H1 (cell line): ENCODE data around the gene CHPF. TPM values are rescaled to one million over a fixed set of nuclear protein-coding genes. Genes with fewer than 3 reads are reported as not detected.

ENCODE experiments used
- HDAC2 ChIP-seq, 2 experiments: fragments of 300-600 bp in 1 of 2; sonication (generic) in 1 of 2; IDR thresholded peaks; 2 replicates each; pipeline ENCODE4 v1.6.1; 2011 to 2012; ENCODE audit warnings: low read depth in 2 of 2, low read length in 2 of 2, mild to moderate bottlenecking in 2 of 2, moderate library complexity in 2 of 2, borderline replicate concordance in 1 of 2, inconsistent platforms in 1 of 2
- USF2 ChIP-seq: IDR thresholded peaks from 2 replicates; pipeline ENCODE4 v1.6.1; 2011; ENCODE audit warnings: low read length, improper control_type of control experiment
- polyA plus RNA-seq, 7 experiments: library from polyadenylated mRNA; depleted of rRNA in 3 of 7; stranded (reverse) in 5 of 7; unstranded in 2 of 7; fragments of >200 nt in 5 of 7; fragments of 200-250 nt in 2 of 7; gene quantifications; 1 replicate in 5 of 7; 2 replicates in 1 of 7; 4 replicates in 1 of 7; pipeline versions ENCODE4 v1.2.1 to v1.2.3, GENCODE V29; 2011 to 2013; ENCODE audit warnings: missing spikeins in 2 of 7, mixed read lengths in 2 of 7
- total RNA-seq: library from RNA; stranded (reverse); fragmentation: NEBNext Ultra II Directional; extraction: Animal tissue kit (Norgen Biotek cat#: 25700); gene quantifications from 2 replicates; pipeline ENCODE4 v1.2.1, GENCODE V29; 2021

CHPF gene
- total and polyA plus RNA-seq, 2 of the 8 experiments (the other 6 are each of a cell fraction or from before 2014, with no cell fraction given), result 62.9 to 67.3 TPM

GRCh38 chr2:219557320-219557719 lies 13.7 kb upstream of the CHPF start (continued):
- TF ChIP-seq USF2 (no peak), HDAC2 (IDR thresholded peaks at IDR 0.05; ENCODE audit: borderline replicate concordance in 1 of 2, low read depth in 2 of 2, low read length in 2 of 2) (no peak)
- TF ChIP-seq, all 59 proteins: peak for 0
